Keratinocyte (primary cell): ENCODE results near the gene ANKRD13A. TPM values are rescaled to one million over a fixed set of nuclear protein-coding genes. Genes with fewer than 3 reads are reported as not detected.

Source experiments
- DNase-seq: peaks from one replicate; pipeline ENCODE4 v3.0.0-alpha.2; 2011; ENCODE audit warnings: low read depth, missing footprints, low spot score
- FAIRE-seq: peaks from 2 replicates; lab custom pipeline; 2011; peaks lifted over from hg19 to GRCh38; lab: Jason Lieb, UNC
- H2AFZ ChIP-seq: 2 replicates; pipeline ENCODE4 v1.6.0; 2012; ENCODE audit warnings: low read length, control low read depth, inconsistent platforms; ENCODE audit not compliant: control insufficient read depth
- H3K27ac ChIP-seq: 2 replicates; pipeline ENCODE4 v1.5.1; 2011; ENCODE audit warnings: low read length; ENCODE audit not compliant: control insufficient read depth, insufficient read depth
- H3K27me3 ChIP-seq: 3 replicates; pipeline ENCODE4 v1.6.0; 2011; ENCODE audit warnings: low read length; ENCODE audit not compliant: control insufficient read depth, insufficient read depth; ENCODE audit errors: extremely low read depth
- H3K36me3 ChIP-seq, 2 experiments: 2 replicates in 1 of 2; 3 replicates in 1 of 2; pipeline ENCODE4 v1.5.1; 2011; ENCODE audit warnings: low read length in 2 of 2, mild to moderate bottlenecking in 1 of 2; ENCODE audit not compliant: control insufficient read depth in 2 of 2, insufficient read depth in 2 of 2; ENCODE audit errors: extremely low read depth in 1 of 2
- H3K4me1 ChIP-seq: 3 replicates; pipeline ENCODE4 v1.5.1; 2011; ENCODE audit warnings: low read length; ENCODE audit not compliant: control insufficient read depth, insufficient read depth; ENCODE audit errors: extremely low read depth
- H3K4me2 ChIP-seq: 3 replicates; pipeline ENCODE4 v1.6.0; 2011; ENCODE audit warnings: low read depth, low read length; ENCODE audit not compliant: control insufficient read depth, insufficient read depth; ENCODE audit errors: extremely low read depth
- H3K4me3 ChIP-seq, 3 experiments: fragments of 200-600 bp in 1 of 3; sonication (generic) in 1 of 3; 2 replicates in 2 of 3; 3 replicates in 1 of 3; pipeline ENCODE4 v1.5.1; 2011 to 2016; ENCODE audit warnings: low read length in 3 of 3, mild to moderate bottlenecking in 3 of 3, control low read depth in 2 of 3, inconsistent platforms in 1 of 3, low read depth in 1 of 3, mixed read lengths in 1 of 3, mixed run types in 1 of 3, moderate library complexity in 1 of 3; ENCODE audit not compliant: control insufficient read depth in 2 of 3, insufficient read depth in 2 of 3; ENCODE audit errors: extremely low read depth in 1 of 3
- H3K79me2 ChIP-seq: 2 replicates; pipeline ENCODE4 v1.6.0; 2012; ENCODE audit warnings: low read length; ENCODE audit not compliant: control insufficient read depth, insufficient read depth
- H3K9ac ChIP-seq: 3 replicates; pipeline ENCODE4 v1.6.0; 2011; ENCODE audit warnings: low read length; ENCODE audit not compliant: control insufficient read depth, insufficient read depth; ENCODE audit errors: extremely low read depth
- H3K9me1 ChIP-seq: 3 replicates; pipeline ENCODE4 v1.6.0; 2011; ENCODE audit warnings: low read length; ENCODE audit not compliant: control insufficient read depth, insufficient read depth; ENCODE audit errors: extremely low read depth
- H3K9me3 ChIP-seq: 2 replicates; pipeline ENCODE4 v1.5.1; 2012; ENCODE audit warnings: low read depth, low read length; ENCODE audit not compliant: control insufficient read depth
- H4K20me1 ChIP-seq: 3 replicates; pipeline ENCODE4 v1.6.0; 2011; ENCODE audit warnings: low read length; ENCODE audit not compliant: control insufficient read depth, insufficient read depth; ENCODE audit errors: extremely low read depth
- CTCF ChIP-seq, 3 experiments: IDR thresholded peaks in 1 of 3; conservative IDR thresholded peaks in 1 of 3; optimal IDR thresholded peaks in 1 of 3; 2 replicates in 2 of 3; 3 replicates in 1 of 3; pipeline versions ENCODE3 to v1.5.1; 2011; ENCODE audit warnings: low read length in 3 of 3, mild to moderate bottlenecking in 3 of 3, moderate library complexity in 2 of 3, control low read depth in 1 of 3, inconsistent platforms in 1 of 3; ENCODE audit not compliant: insufficient read depth in 2 of 3; ENCODE audit errors: extremely low read depth in 1 of 3
- EZH2 ChIP-seq: IDR thresholded peaks from one replicate; pipeline ENCODE4 v1.6.1; 2012; ENCODE audit warnings: inconsistent platforms, mild to moderate bottlenecking, low read length, moderate library complexity
- dilution Hi-C: fragments of 300-500 bp; cut with MboI; formaldehyde crosslinking; loops from one replicate; pipeline ENCODE4 v1.7.0; 2020; ENCODE audit warnings: low sequenced_read_pairs; ENCODE audit not compliant: extremely low pct_ligation_motif_present
- polyA plus RNA-seq, 5 experiments: library from polyadenylated mRNA; depleted of rRNA in 3 of 5; stranded (reverse) in 3 of 5; stranded (forward) in 1 of 5; unstranded in 1 of 5; fragments of >200 nt; gene quantifications; 1 replicate in 1 of 5; 2 replicates in 3 of 5; 3 replicates in 1 of 5; pipeline versions ENCODE4 v1.2.1 to v1.2.3, GENCODE V29; 2011 to 2012; ENCODE audit warnings: missing spikeins in 2 of 5, low read depth in 1 of 5, low replicate concordance in 1 of 5

The ANKRD13A gene
- polyA plus RNA-seq, 1 donor (not counting 4 experiments of a cell fraction or from before 2014, with no cell fraction given) = 73.1 TPM

GRCh38 chr12:109959411-109960093 lies 39.7 kb upstream of the ANKRD13A start:
- H4K20me1 ChIP-seq = no peaks in the 10 kb centered on the region
- H3K4me1 ChIP-seq = no peaks in the 10 kb centered on the region
- H3K36me3 ChIP-seq = peaks cover 7 to 16% of the 10 kb centered on the region in 2 experiments
- no peak overlapping the region for H3K27ac ChIP-seq
- no peaks in the 10 kb centered on the region for H3K27me3 ChIP-seq
- no peak overlapping the region for H3K4me2 ChIP-seq
- no peak overlapping the region for H3K4me3 ChIP-seq
- no peak for FAIRE-seq
- no peaks in the 10 kb centered on the region for H3K79me2 ChIP-seq
- dilution Hi-C loops = no loop called here
- H2AFZ ChIP-seq = no peak overlapping the region
- no peaks in the 10 kb centered on the region for H3K9me3 ChIP-seq
- DNase-seq = no peak
- no peak overlapping the region for H3K9ac ChIP-seq
- TF ChIP-seq EZH2 (no peak), CTCF (optimal IDR thresholded peaks at IDR 0.05 in 1 of 3, IDR thresholded peaks at IDR 0.05 in 1 of 3, conservative IDR thresholded peaks at IDR 0.05 in 1 of 3; ENCODE audit: extremely low read depth in 1 of 3, insufficient read depth in 2 of 3, low read length in 3 of 3) (no peak)
- H3K9me1 ChIP-seq = no peaks in the 10 kb centered on the region

- no peaks in the 10 kb centered on the region for H3K27me3 ChIP-seq
- H3K9me3 ChIP-seq = no peaks in the 10 kb centered on the region
- H3K4me3 ChIP-seq = no peak overlapping the region
- no peaks in the 10 kb centered on the region for H3K9me1 ChIP-seq
- no peak overlapping the region for H3K27ac ChIP-seq
- H2AFZ ChIP-seq = no peak overlapping the region
- TF ChIP-seq EZH2 (no peak), CTCF (optimal IDR thresholded peaks at IDR 0.05 in 1 of 3, IDR thresholded peaks at IDR 0.05 in 1 of 3, conservative IDR thresholded peaks at IDR 0.05 in 1 of 3; ENCODE audit: extremely low read depth in 1 of 3, insufficient read depth in 2 of 3, low read length in 3 of 3) (no peak)
- peaks cover 8 to 26% of the 10 kb centered on the region in 2 experiments for H3K36me3 ChIP-seq
- FAIRE-seq (no peak), DNase-seq (no peak)
- no peak overlapping the region for H3K4me2 ChIP-seq
- H3K4me1 ChIP-seq = no peaks in the 10 kb centered on the region
- no peaks in the 10 kb centered on the region for H3K79me2 ChIP-seq
- no peaks in the 10 kb centered on the region for H4K20me1 ChIP-seq
- H3K9ac ChIP-seq = no peak overlapping the region
- dilution Hi-C loops = no loop called here
Observed at GRCh38 chr12:109961201-109961600, 38.0 kb upstream of the ANKRD13A start.
